Fibroblast of lung (primary cell): ENCODE data around the gene MAPK8IP3.

ENCODE experiments used
- CTCF ChIP-seq, 2 donors: IDR thresholded peaks in 1 of 2; conservative IDR thresholded peaks in 1 of 2; 1 replicate in 1 of 2; 2 replicates in 1 of 2; pipeline ENCODE4 v1.5.1; 2011 to 2012; ENCODE audit warnings: low read length in 2 of 2, control low read depth in 1 of 2, inconsistent platforms in 1 of 2, low read depth in 1 of 2, mild to moderate bottlenecking in 1 of 2
- EZH2 ChIP-seq: IDR thresholded peaks from 2 replicates; pipeline ENCODE4 v1.5.1; 2012; ENCODE audit warnings: low read length, control low read depth, mild to moderate bottlenecking; ENCODE audit errors: missing control alignments

GRCh38 chr16:1789643-1790045 is 83.6 kb downstream of the MAPK8IP3 start:
- no peak for TF ChIP-seq CTCF (conservative IDR thresholded peaks at IDR 0.05 in 1 of 2, IDR thresholded peaks at IDR 0.05 in 1 of 2; ENCODE audit: low read depth in 1 of 2, low read length in 2 of 2)
- no peak for TF ChIP-seq EZH2
